ENCODE results near the gene PKD1. TPM values are rescaled to one million over a fixed set of nuclear protein-coding genes. Genes with fewer than 3 reads are reported as not detected.
A peak's percentile ranks its signal among the peaks of the same experiment; 100 is the strongest.

Gene PKD1
- total and polyA plus RNA-seq, 4 experiments from 2014 or later = 2.3 to 126 (median 68.1) TPM

DNA sequence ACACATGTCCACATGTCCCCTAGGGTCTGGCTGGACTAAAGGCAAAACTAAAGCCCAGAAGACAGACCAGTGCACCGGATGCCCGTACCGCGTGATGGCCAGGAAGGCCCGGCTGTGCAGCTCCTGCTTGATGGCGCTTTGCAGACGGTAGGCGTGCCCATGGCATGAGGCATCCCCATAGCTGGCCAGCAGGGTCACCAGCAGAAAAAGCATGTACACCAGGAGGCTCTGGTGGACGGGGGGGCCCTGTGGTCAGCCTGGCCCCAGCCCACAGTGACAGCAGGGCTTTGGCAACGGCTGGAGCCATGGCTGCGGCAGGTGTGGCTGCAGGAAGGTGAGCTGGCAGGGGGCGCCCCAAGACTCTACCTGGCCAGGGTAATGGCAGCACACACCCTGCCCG, 42.8 kb downstream of the PKD1 start:
- CTCF ChIA-PET (ENCODE audit: partially characterized antibody) = interaction anchor here (1.0 kb wide), 1 partner anchor 48 kb away, joined by 4 read pairs; no protein-coding TSS in a partner anchor
- Mint-ChIP-seq H3K27ac (no peak overlapping the region), H3K4me3 (no peak overlapping the region), H3K4me1 (no peaks in the 10 kb centered on the region), H3K27me3 (no peaks in the 10 kb centered on the region), H3K9me3 (no peaks in the 10 kb centered on the region), H3K36me3 (peaks cover 5 to 17% of the 10 kb centered on the region in 2 donors)
- no peak overlapping the region for H3K27ac ChIP-seq (ENCODE audit: low read depth, low read length)
- no peaks in the 10 kb centered on the region for H3K9me3 ChIP-seq (ENCODE audit: control insufficient read depth in 1 of 2, low read length in 2 of 2)
- H3K36me3 ChIP-seq (ENCODE audit: insufficient read depth, low read length) = peaks cover 3% of the 10 kb centered on the region
- no peaks in the 10 kb centered on the region for H3K27me3 ChIP-seq (ENCODE audit: insufficient read depth, low read length)
- H3K4me3 ChIP-seq (ENCODE audit: low read length in 2 of 2) = no peak overlapping the region
- intact Hi-C loops (cut with micrococcal nuclease) = no loop called here
- no peaks in the 10 kb centered on the region for H3K4me1 ChIP-seq (ENCODE audit: insufficient read depth, low read length)
- POLR2A ChIA-PET (ENCODE audit: partially characterized antibody) = no interaction called here
- DNase-seq = no peak

GRCh38 chr16:2092256-2092620, 43.5 kb downstream of the PKD1 start:
- H3K27ac Mint-ChIP-seq = no peak overlapping the region
- no peaks in the 10 kb centered on the region for H3K4me1 Mint-ChIP-seq
- POLR2A ChIA-PET (ENCODE audit: partially characterized antibody) = interaction anchor here (0.8 kb wide), 1 partner anchor 30 kb away, joined by 4 read pairs; no protein-coding TSS in a partner anchor
- no peak overlapping the region for H3K4me3 Mint-ChIP-seq
- CTCF ChIA-PET (ENCODE audit: partially characterized antibody) = no interaction called here
- Histone ChIP-seq H3K4me3 (ENCODE audit: low read length in 2 of 2) (no peak overlapping the region), H3K36me3 (ENCODE audit: insufficient read depth, low read length) (peaks cover 3% of the 10 kb centered on the region), H3K9me3 (ENCODE audit: control insufficient read depth in 1 of 2, low read length in 2 of 2) (no peaks in the 10 kb centered on the region), H3K27ac (ENCODE audit: low read depth, low read length) (no peak overlapping the region), H3K27me3 (ENCODE audit: insufficient read depth, low read length) (no peaks in the 10 kb centered on the region), H3K4me1 (ENCODE audit: insufficient read depth, low read length) (no peaks in the 10 kb centered on the region)
- H3K27me3 Mint-ChIP-seq = no peaks in the 10 kb centered on the region
- intact Hi-C loops (cut with micrococcal nuclease) = no loop called here
- H3K36me3 Mint-ChIP-seq = peaks cover 5 to 21% of the 10 kb centered on the region in 2 donors
- DNase-seq = no peak
- H3K9me3 Mint-ChIP-seq = no peaks in the 10 kb centered on the region

DNA sequence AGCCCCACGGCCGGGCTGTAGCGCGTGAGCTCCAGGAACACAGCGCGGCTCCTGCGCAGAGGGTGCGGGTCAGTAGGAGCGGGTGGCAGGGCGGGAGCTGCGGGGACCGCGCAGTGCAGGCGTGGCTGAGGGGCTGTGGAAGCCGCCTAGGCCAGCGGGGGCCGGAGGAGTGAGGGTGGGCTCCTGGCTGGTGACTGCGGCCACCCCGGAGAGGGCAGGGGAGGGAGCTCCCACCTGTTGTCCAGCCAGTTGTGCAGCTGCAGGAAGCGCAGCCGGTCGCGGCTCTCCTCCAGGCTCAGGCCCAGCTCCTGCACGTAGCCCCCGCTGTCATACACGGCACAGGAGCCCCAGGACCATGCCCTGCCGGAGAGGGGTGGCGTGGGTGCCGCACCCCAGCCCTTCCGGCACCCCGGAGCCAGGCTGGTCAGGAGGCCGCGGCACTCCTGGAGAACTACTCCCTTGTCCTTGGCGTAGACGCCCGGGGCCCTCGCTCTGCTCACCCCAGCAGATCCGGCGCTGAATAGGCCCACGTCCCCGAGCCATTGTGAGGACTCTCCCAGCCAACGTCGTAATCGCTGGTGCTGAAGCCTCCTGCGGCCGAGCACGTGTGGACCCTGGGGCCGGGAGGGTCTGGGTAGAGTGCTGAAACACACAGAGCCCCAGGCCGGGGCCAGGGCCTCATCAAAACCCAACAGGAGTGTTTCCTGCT, 44.0 kb downstream of the PKD1 start:
- CTCF ChIA-PET (ENCODE audit: partially characterized antibody) = no interaction called here

GRCh38 chr16:2090777-2091546, 44.7 kb downstream of the PKD1 start:
- no peaks in the 10 kb centered on the region for H3K4me1 Mint-ChIP-seq
- H3K27me3 Mint-ChIP-seq = no peaks in the 10 kb centered on the region
- H3K36me3 Mint-ChIP-seq = peaks cover 4 to 25% of the 10 kb centered on the region in 2 donors
- POLR2A ChIA-PET (ENCODE audit: partially characterized antibody) = no interaction called here
- Histone ChIP-seq H3K9me3 (ENCODE audit: control insufficient read depth in 1 of 2, low read length in 2 of 2) (no peaks in the 10 kb centered on the region), H3K27ac (ENCODE audit: low read depth, low read length) (no peak overlapping the region), H3K36me3 (ENCODE audit: insufficient read depth, low read length) (peaks cover 3% of the 10 kb centered on the region), H3K4me3 (ENCODE audit: low read length in 2 of 2) (no peak overlapping the region), H3K4me1 (ENCODE audit: insufficient read depth, low read length) (no peaks in the 10 kb centered on the region), H3K27me3 (ENCODE audit: insufficient read depth, low read length) (no peaks in the 10 kb centered on the region)
- intact Hi-C loops (cut with micrococcal nuclease) = no loop called here
- peak overlapping the region in 1 of 8 donors; percentile 34 for H3K4me3 Mint-ChIP-seq
- no peaks in the 10 kb centered on the region for H3K9me3 Mint-ChIP-seq
- H3K27ac Mint-ChIP-seq = peak overlapping the region in 1 of 7 donors; percentile 29
- DNase-seq = peak in 4 of 5 donors; percentile 25 to 43 (median 38)
- CTCF ChIA-PET (ENCODE audit: partially characterized antibody) = no interaction called here

More for the DNA sequence above, 44.0 kb downstream of the PKD1 start:
- H3K27me3 Mint-ChIP-seq = no peaks in the 10 kb centered on the region
- Histone ChIP-seq H3K4me1 (ENCODE audit: insufficient read depth, low read length) (no peaks in the 10 kb centered on the region), H3K9me3 (ENCODE audit: control insufficient read depth in 1 of 2, low read length in 2 of 2) (no peaks in the 10 kb centered on the region), H3K27ac (ENCODE audit: low read depth, low read length) (no peak overlapping the region), H3K27me3 (ENCODE audit: insufficient read depth, low read length) (no peaks in the 10 kb centered on the region), H3K36me3 (ENCODE audit: insufficient read depth, low read length) (peaks cover 3% of the 10 kb centered on the region), H3K4me3 (ENCODE audit: low read length in 2 of 2) (no peak overlapping the region)
- no peak overlapping the region for H3K27ac Mint-ChIP-seq
- intact Hi-C loops (cut with micrococcal nuclease) = no loop called here
- POLR2A ChIA-PET (ENCODE audit: partially characterized antibody) = interaction anchor here (0.8 kb wide), 1 partner anchor 30 kb away, joined by 4 read pairs; no protein-coding TSS in a partner anchor
- H3K36me3 Mint-ChIP-seq = peaks cover 5 to 25% of the 10 kb centered on the region in 2 donors
- no peaks in the 10 kb centered on the region for H3K9me3 Mint-ChIP-seq
- H3K4me3 Mint-ChIP-seq = no peak overlapping the region
- no peak for DNase-seq
- no peaks in the 10 kb centered on the region for H3K4me1 Mint-ChIP-seq

- no peak overlapping the region for H3K4me3 ChIP-seq (ENCODE audit: low read length in 2 of 2)
- ChIA-PET POLR2A (ENCODE audit: partially characterized antibody) (no interaction called here), CTCF (ENCODE audit: partially characterized antibody) (no interaction called here)
- H3K4me3 Mint-ChIP-seq = peak overlapping the region in 1 of 8 donors; percentile 34
- no peaks in the 10 kb centered on the region for H3K4me1 ChIP-seq (ENCODE audit: insufficient read depth, low read length)
- H3K27ac Mint-ChIP-seq = peak overlapping the region in 1 of 7 donors; percentile 29
- H3K36me3 Mint-ChIP-seq = peaks cover 0 to 23% of the 10 kb centered on the region in 2 donors
- no peaks in the 10 kb centered on the region for H3K4me1 Mint-ChIP-seq
- H3K9me3 ChIP-seq (ENCODE audit: control insufficient read depth in 1 of 2, low read length in 2 of 2) = no peaks in the 10 kb centered on the region
- no peaks in the 10 kb centered on the region for H3K27me3 ChIP-seq (ENCODE audit: insufficient read depth, low read length)
- intact Hi-C loops (cut with micrococcal nuclease) = no loop called here
- DNase-seq = no peak
- peaks cover 3% of the 10 kb centered on the region for H3K36me3 ChIP-seq (ENCODE audit: insufficient read depth, low read length)
- H3K27me3 Mint-ChIP-seq = no peaks in the 10 kb centered on the region
- no peak overlapping the region for H3K27ac ChIP-seq (ENCODE audit: low read depth, low read length)
- H3K9me3 Mint-ChIP-seq = no peaks in the 10 kb centered on the region
These were observed 45.3 kb downstream of the PKD1 start for GRCh38 chr16:2090481-2090776.

DNA sequence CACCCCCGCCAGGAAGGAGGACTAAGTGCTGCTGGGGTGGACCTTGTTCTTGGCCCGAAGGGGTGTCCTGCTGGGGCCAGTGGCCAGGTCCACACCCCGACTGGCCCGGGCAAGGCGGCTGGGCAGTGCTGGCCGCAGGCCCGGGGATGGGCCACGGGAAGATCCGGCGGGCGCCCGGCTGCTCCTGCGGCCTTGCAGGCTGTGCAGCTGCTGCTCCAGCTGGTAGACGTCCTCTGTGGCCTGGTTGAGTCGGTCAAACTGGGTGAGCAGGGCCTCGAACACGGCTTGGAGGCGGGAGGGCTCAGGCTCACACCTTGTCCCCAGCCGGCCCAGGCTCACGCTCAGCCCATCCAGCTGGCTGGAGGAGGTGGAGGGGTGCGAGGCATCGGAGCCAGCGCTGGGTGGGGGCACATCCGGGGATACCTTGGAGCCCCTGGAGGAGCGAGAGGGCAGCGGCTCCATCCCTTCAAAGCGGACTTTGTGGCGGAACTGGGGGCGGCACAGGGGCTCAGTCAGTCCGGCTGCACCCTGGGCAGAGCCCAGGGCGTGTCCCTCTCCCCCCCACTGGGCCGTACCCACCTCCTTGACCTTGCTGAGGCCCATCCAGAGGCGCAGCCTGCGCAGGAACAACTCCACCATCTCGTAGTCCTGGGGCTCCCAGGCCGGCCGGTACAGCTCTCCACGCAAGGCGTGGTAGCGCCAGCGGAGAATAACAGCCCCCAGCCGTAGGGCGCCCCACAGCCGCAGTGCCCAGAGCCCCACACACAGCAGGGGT, 45.8 kb downstream of the PKD1 start:
- Histone ChIP-seq H3K36me3 (ENCODE audit: insufficient read depth, low read length) (peaks cover 6% of the 10 kb centered on the region), H3K27ac (ENCODE audit: low read depth, low read length) (no peak overlapping the region), H3K4me1 (ENCODE audit: insufficient read depth, low read length) (no peaks in the 10 kb centered on the region), H3K27me3 (ENCODE audit: insufficient read depth, low read length) (no peaks in the 10 kb centered on the region), H3K4me3 (ENCODE audit: low read length in 2 of 2) (no peak overlapping the region), H3K9me3 (ENCODE audit: control insufficient read depth in 1 of 2, low read length in 2 of 2) (no peaks in the 10 kb centered on the region)
- intact Hi-C loops (cut with micrococcal nuclease) = no loop called here
- Mint-ChIP-seq H3K9me3 (no peaks in the 10 kb centered on the region), H3K27me3 (no peaks in the 10 kb centered on the region), H3K27ac (peak overlapping the region in 1 of 7 donors; percentile 47), H3K4me1 (no peaks in the 10 kb centered on the region), H3K4me3 (no peak overlapping the region), H3K36me3 (peaks cover 0 to 23% of the 10 kb centered on the region in 2 donors)
- ChIA-PET POLR2A (ENCODE audit: partially characterized antibody) (no interaction called here), CTCF (ENCODE audit: partially characterized antibody) (no interaction called here)
- no peak for DNase-seq

DNA sequence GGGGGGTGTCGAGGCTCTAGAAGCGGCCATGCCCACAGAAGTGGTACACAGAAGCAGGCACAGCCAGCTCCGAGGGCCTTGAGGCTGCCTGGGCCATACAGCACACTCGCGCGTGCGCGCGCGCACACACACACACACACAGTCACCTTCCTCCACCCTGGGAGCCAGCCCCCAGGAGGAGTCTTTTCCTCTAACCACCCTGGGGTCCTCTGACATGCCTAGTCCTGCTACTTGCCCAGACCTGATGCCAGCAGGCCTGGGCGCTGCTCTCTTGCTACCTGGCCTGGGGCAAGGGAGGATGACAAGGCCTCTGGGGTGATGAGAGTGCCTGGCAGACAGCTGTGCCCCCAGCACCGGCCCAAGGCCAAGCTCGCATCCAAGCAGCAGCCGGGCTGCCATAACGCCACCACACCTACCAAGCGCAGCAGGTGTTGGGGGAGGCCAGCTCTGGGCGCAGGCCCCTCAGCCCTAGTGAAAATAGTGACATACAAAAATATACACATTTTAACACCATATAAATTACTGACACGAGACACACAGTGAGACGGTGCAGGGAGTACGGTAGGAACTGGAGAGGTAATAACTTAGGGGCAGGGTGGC, 46.8 kb downstream of the PKD1 start:
- Mint-ChIP-seq H3K4me1 (no peaks in the 10 kb centered on the region), H3K4me3 (no peak overlapping the region), H3K27ac (peak overlapping the region in 3 of 7 donors; percentile 21 to 61 (median 31)), H3K9me3 (no peaks in the 10 kb centered on the region), H3K36me3 (peaks cover 0 to 23% of the 10 kb centered on the region in 2 donors), H3K27me3 (no peaks in the 10 kb centered on the region)
- intact Hi-C loops (cut with micrococcal nuclease) = no loop called here
- H3K9me3 ChIP-seq (ENCODE audit: control insufficient read depth in 1 of 2, low read length in 2 of 2) = no peaks in the 10 kb centered on the region
- H3K27me3 ChIP-seq (ENCODE audit: insufficient read depth, low read length) = no peaks in the 10 kb centered on the region
- H3K36me3 ChIP-seq (ENCODE audit: insufficient read depth, low read length) = peaks cover 6% of the 10 kb centered on the region
- H3K27ac ChIP-seq (ENCODE audit: low read depth, low read length) = no peak overlapping the region
- no peak for DNase-seq
- H3K4me3 ChIP-seq (ENCODE audit: low read length in 2 of 2) = no peak overlapping the region
- POLR2A ChIA-PET (ENCODE audit: partially characterized antibody) = no interaction called here
- no peaks in the 10 kb centered on the region for H3K4me1 ChIP-seq (ENCODE audit: insufficient read depth, low read length)
- CTCF ChIA-PET (ENCODE audit: partially characterized antibody) = no interaction called here

Measured in CD4-positive, alpha-beta memory T cell (primary cell).